BLaER1 treated with 17β-estradiol and CSF1 and Interleukin-3, amounts not matched to agents 10 nM and 100 nM (cell line): ENCODE measurements around the gene NLK.
"Not testable (repeated sequence)": the region's sequence is repeated elsewhere in the genome, so short reads cannot be mapped to it uniquely, and the experiment has no call there.

ENCODE experiments used
- H3K27ac ChIP-seq, 11 experiments: shearing (Covaris generic); formaldehyde crosslinking; 2 replicates each; pipeline ENCODE4 v1.8.1; 2022
- H3K27me3 ChIP-seq, 11 experiments: shearing (Covaris generic); formaldehyde crosslinking; 2 replicates each; pipeline ENCODE4 v1.8.1; 2022
- H3K36me3 ChIP-seq, 11 experiments: shearing (Covaris generic); formaldehyde crosslinking; 2 replicates each; pipeline ENCODE4 v1.8.1; 2022
- H3K4me1 ChIP-seq, 10 experiments: shearing (Covaris generic); formaldehyde crosslinking; 2 replicates each; pipeline ENCODE4 v1.8.1; 2022
- H3K4me2 ChIP-seq, 11 experiments: shearing (Covaris generic); formaldehyde crosslinking; 2 replicates each; pipeline ENCODE4 v1.8.1; 2022
- H3K4me3 ChIP-seq, 10 experiments: shearing (Covaris generic); formaldehyde crosslinking; 2 replicates each; pipeline ENCODE4 v1.8.1; 2022
- H3K9ac ChIP-seq, 11 experiments: shearing (Covaris generic); formaldehyde crosslinking; 2 replicates each; pipeline ENCODE4 v1.8.1; 2022
- H3K9me3 ChIP-seq, 11 experiments: shearing (Covaris generic); formaldehyde crosslinking; replicated peaks in 1 of 11; 2 replicates each; pipeline ENCODE4 v1.8.1; 2022
- H4K20me1 ChIP-seq, 11 experiments: shearing (Covaris generic); formaldehyde crosslinking; 2 replicates each; pipeline ENCODE4 v1.8.1; 2022
- Cebpa-rat ChIP-seq, 11 experiments: shearing (Covaris generic); IDR thresholded peaks; 2 replicates each; pipeline ENCODE4 v1.8.1; 2022

NLK gene

GRCh38 chr17:28033972-28034714 is 8.3 kb upstream of the NLK start:
- no peaks in the 10 kb centered on the region for H3K36me3 ChIP-seq
- peak overlapping the region in 5 of 11 experiments; percentile 3 to 70 (median 54); a peak in 8 of 22 replicates for H3K4me2 ChIP-seq
- H3K27ac ChIP-seq, result no peak overlapping the region; a peak in 1 of 22 replicates
- no peaks in the 10 kb centered on the region for H3K27me3 ChIP-seq
- H3K4me3 ChIP-seq, result no peak overlapping the region
- TF ChIP-seq Cebpa-rat (IDR thresholded peaks at IDR 0.05), result no peak
- 0 out of 22 replicates have a peak, but pooled peaks cover 0 to 3% (median 0%) of the 10 kb centered on the region in 11 experiments for H4K20me1 ChIP-seq
- H3K4me1 ChIP-seq, result peaks cover 0 to 20% (median 2%) of the 10 kb centered on the region in 10 experiments; a peak in 9 of 20 replicates
- H3K9ac ChIP-seq, result no peak overlapping the region
- peaks cover 0 to 6% (median 0%) of the 10 kb centered on the region in 11 experiments; a peak in 2 of 22 replicates for H3K9me3 ChIP-seq

DNA sequence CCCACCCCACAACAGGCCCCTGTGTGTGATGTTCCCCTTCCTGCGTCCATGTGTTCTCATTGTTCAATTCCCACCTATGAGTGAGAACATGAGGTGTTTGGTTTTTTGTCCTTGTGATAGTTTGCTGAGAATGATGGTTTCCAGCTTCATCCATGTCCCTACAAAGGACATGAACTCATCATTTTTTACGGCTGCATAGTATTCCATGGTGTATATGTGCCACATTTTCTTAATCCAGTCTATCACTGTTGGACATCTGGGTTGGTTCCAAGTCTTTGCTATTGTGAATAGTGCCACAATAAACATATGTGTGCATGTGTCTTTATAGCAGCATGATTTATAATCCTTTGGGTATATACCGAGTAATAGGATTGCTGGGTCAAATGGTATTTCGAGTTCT is 7.0 kb upstream of the NLK start:
- H3K4me3 ChIP-seq, H3K9me3 ChIP-seq, H3K4me2 ChIP-seq, H3K36me3 ChIP-seq, H3K27ac ChIP-seq, H3K9ac ChIP-seq, H4K20me1 ChIP-seq, H3K27me3 ChIP-seq: not testable (repeated sequence)
- peaks cover 0 to 18% (median 2%) of the 10 kb centered on the region in 10 experiments; a peak in 9 of 20 replicates for H3K4me1 ChIP-seq

DNA sequence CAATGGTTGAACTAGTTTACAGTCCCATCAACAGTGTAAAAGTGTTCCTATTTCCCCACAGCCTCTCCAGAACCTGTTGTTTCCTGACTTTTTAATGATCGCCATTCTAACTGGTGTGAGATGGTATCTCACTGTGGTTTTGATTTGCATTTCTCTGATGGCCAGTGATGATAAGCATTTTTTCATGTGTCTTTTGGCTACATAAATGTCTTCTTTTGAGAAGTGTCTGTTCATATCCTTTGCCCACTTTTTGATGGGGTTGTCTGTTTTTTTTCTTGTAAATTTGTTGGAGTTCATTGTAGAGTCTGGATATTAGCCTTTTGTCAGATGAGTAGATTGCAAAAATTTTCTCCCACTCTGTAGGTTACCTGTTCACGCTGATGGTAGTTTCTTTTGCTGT is 6.6 kb upstream of the NLK start:
- H3K4me2 ChIP-seq, H3K9ac ChIP-seq, H3K27me3 ChIP-seq, H4K20me1 ChIP-seq, H3K36me3 ChIP-seq, H3K9me3 ChIP-seq, H3K4me3 ChIP-seq, H3K27ac ChIP-seq: not testable (repeated sequence)
- peaks cover 0 to 20% (median 2%) of the 10 kb centered on the region in 10 experiments; a peak in 9 of 20 replicates for H3K4me1 ChIP-seq

- Histone ChIP-seq H3K27me3 (no peaks in the 10 kb centered on the region), H3K9ac (no peak overlapping the region), H3K27ac (no peak overlapping the region), H4K20me1 (peaks cover 0 to 12% (median 7%) of the 10 kb centered on the region in 11 experiments; a peak in 10 of 22 replicates), H3K36me3 (peaks cover 0 to 7% (median 0%) of the 10 kb centered on the region in 11 experiments; a peak in 2 of 22 replicates), H3K9me3 (peaks cover 0 to 6% (median 0%) of the 10 kb centered on the region in 11 experiments; a peak in 2 of 22 replicates), H3K4me2 (no peak overlapping the region), H3K4me3 (no peak overlapping the region), H3K4me1 (peaks cover 16 to 31% (median 18%) of the 10 kb centered on the region in 10 experiments)
- no peak for TF ChIP-seq Cebpa-rat (IDR thresholded peaks at IDR 0.05)
Observed at GRCh38 chr17:28038802-28039201, 3.7 kb upstream of the NLK start.

DNA sequence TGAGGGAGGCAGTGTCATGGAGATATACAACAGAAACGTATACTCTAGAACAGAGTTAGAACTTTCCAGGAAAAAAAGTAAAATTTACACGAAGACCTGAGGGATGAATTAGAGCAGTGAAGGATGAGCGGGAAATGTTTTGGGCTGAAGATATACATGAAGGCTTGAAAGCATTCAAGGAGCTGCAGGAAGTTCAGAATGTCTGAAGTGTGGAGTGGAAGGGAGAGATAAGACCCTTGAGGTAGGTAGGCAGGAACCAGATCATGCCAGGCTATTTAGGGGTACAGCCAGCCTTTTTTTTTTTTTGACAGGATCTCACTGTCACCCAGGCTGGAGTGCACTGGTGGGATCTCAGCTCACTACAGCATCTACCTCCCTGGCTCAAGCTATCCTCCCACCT is 3.2 kb upstream of the NLK start:
- no peak overlapping the region for H3K9ac ChIP-seq
- H3K27me3 ChIP-seq, result no peaks in the 10 kb centered on the region
- peaks cover 21 to 31% (median 21%) of the 10 kb centered on the region in 10 experiments for H3K4me1 ChIP-seq
- peaks cover 0 to 16% (median 9%) of the 10 kb centered on the region in 11 experiments; a peak in 11 of 22 replicates for H4K20me1 ChIP-seq
- no peak overlapping the region for H3K27ac ChIP-seq
- no peak for TF ChIP-seq Cebpa-rat (IDR thresholded peaks at IDR 0.05)
- H3K36me3 ChIP-seq, result peaks cover 0 to 7% (median 0%) of the 10 kb centered on the region in 11 experiments; a peak in 2 of 22 replicates
- no peak overlapping the region for H3K4me3 ChIP-seq
- no peak overlapping the region for H3K4me2 ChIP-seq
- peaks cover 0 to 6% (median 0%) of the 10 kb centered on the region in 11 experiments; a peak in 2 of 22 replicates for H3K9me3 ChIP-seq

GRCh38 chr17:28040406-28040805 is 2.1 kb upstream of the NLK start:
- TF ChIP-seq Cebpa-rat (IDR thresholded peaks at IDR 0.05), result no peak
- H3K36me3 ChIP-seq, result peaks cover 0 to 7% (median 0%) of the 10 kb centered on the region in 11 experiments; a peak in 3 of 22 replicates
- peaks cover 31 to 38% (median 32%) of the 10 kb centered on the region in 10 experiments for H3K4me1 ChIP-seq
- peak overlapping the region; percentile 40 to 85 (median 72); a peak in 17 of 20 replicates for H3K4me3 ChIP-seq
- no peaks in the 10 kb centered on the region for H3K27me3 ChIP-seq
- peak overlapping the region in 1 of 11 experiments; percentile 34; a peak in 1 of 22 replicates for H3K27ac ChIP-seq
- H3K4me2 ChIP-seq, result peak overlapping the region; percentile 19 to 69 (median 37); a peak in 15 of 22 replicates
- H3K9ac ChIP-seq, result no peak overlapping the region
- peaks cover 0 to 6% (median 0%) of the 10 kb centered on the region in 11 experiments; a peak in 2 of 22 replicates for H3K9me3 ChIP-seq
- peaks cover 0 to 28% (median 13%) of the 10 kb centered on the region in 11 experiments; a peak in 12 of 22 replicates for H4K20me1 ChIP-seq

- Histone ChIP-seq H3K27ac (peak overlapping the region; percentile 77 to 91 (median 86); a peak in 20 of 22 replicates), H3K4me2 (peak overlapping the region in 5 of 11 experiments; percentile 27 to 69 (median 52); a peak in 7 of 22 replicates), H3K36me3 (peaks cover 0 to 7% (median 0%) of the 10 kb centered on the region in 11 experiments; a peak in 3 of 22 replicates), H3K4me3 (peak overlapping the region; percentile 69 to 89 (median 78)), H4K20me1 (peaks cover 0 to 37% (median 13%) of the 10 kb centered on the region in 11 experiments; a peak in 12 of 22 replicates), H3K4me1 (peaks cover 39 to 46% (median 41%) of the 10 kb centered on the region in 10 experiments), H3K27me3 (no peaks in the 10 kb centered on the region), H3K9ac (peak overlapping the region; percentile 83 to 95 (median 90); a peak in 21 of 22 replicates), H3K9me3 (peaks cover 0 to 6% (median 0%) of the 10 kb centered on the region in 11 experiments; a peak in 2 of 22 replicates)
- no peak for TF ChIP-seq Cebpa-rat (IDR thresholded peaks at IDR 0.05)
Observed at GRCh38 chr17:28041068-28041843, 1.2 kb upstream of the NLK start.

GRCh38 chr17:28041844-28042656 is 427 bp upstream of the NLK start:
- H3K36me3 ChIP-seq, result peaks cover 0 to 7% (median 0%) of the 10 kb centered on the region in 11 experiments; a peak in 3 of 22 replicates
- peak overlapping the region; percentile 77 to 91 (median 86) for H3K27ac ChIP-seq
- peaks cover 0 to 5% (median 0%) of the 10 kb centered on the region in 11 experiments; a peak in 1 of 22 replicates for H3K9me3 ChIP-seq
- H3K4me1 ChIP-seq, result peaks cover 47 to 54% (median 49%) of the 10 kb centered on the region in 10 experiments
- H3K27me3 ChIP-seq, result no peaks in the 10 kb centered on the region
- peak overlapping the region; percentile 83 to 95 (median 90) for H3K9ac ChIP-seq
- TF ChIP-seq Cebpa-rat (IDR thresholded peaks at IDR 0.05), result no peak
- H3K4me2 ChIP-seq, result peak overlapping the region; percentile 78 to 97 (median 88)
- peak overlapping the region; percentile 69 to 89 (median 78) for H3K4me3 ChIP-seq
- H4K20me1 ChIP-seq, result peaks cover 0 to 44% (median 13%) of the 10 kb centered on the region in 11 experiments; a peak in 12 of 22 replicates
